Suprapubic skin (tissue), 3 donors: Measurements from ENCODE around the gene SGPP1.

Source experiments
- CTCF ChIP-seq, 2 donors: fragments of 200-600 bp in 1 of 2; fragments of 450-650 bp in 1 of 2; sonication (generic) in 1 of 2; IDR thresholded peaks; one replicate each; pipeline ENCODE4 v1.5.1; 2016 to 2019; ENCODE audit warnings: antibody characterized with exemption in 2 of 2, mild to moderate bottlenecking in 1 of 2, moderate library complexity in 1 of 2
- POLR2A ChIP-seq, 2 donors: fragments of 450-650 bp; IDR thresholded peaks; one replicate each; pipeline ENCODE4 v1.6.1; 2017; ENCODE audit warnings: antibody characterized with exemption in 2 of 2, mild to moderate bottlenecking in 2 of 2, moderate library complexity in 2 of 2

- TF ChIP-seq CTCF (IDR thresholded peaks at IDR 0.05) (no peak), POLR2A (IDR thresholded peaks at IDR 0.05) (no peak)
Observed at GRCh38 chr14:63642656-63643382, 85.0 kb downstream of the SGPP1 start.
